Brain pericyte (primary cell): Measurements from ENCODE around the gene TRABD.
"Not testable (repeated sequence)": the region's sequence is repeated elsewhere in the genome, so short reads cannot be mapped to it uniquely, and the experiment has no call there.

Source experiments
- DNase-seq: peaks from one replicate; pipeline ENCODE4 v3.0.0-alpha.2; 2012; ENCODE audit warnings: low read depth, low spot score

Gene TRABD

GRCh38 chr22:50185375-50186087 lies at the start of gene TRABD:
TSS of gene TRABD (plus strand) at chr22:50185913. CDS start at chr22:50193061, 7,148 bp downstream.
- no peak for DNase-seq

- DNase-seq, result no peak
These were observed 49.1 kb upstream of the TRABD start for GRCh38 chr22:50136581-50137015.

GRCh38 chr22:50137277-50137676 lies 48.4 kb upstream of the TRABD start:
- not testable (repeated sequence) for DNase-seq

- no peak for DNase-seq
These were observed 47.7 kb upstream of the TRABD start for GRCh38 chr22:50138041-50138440.

- no peak for DNase-seq
These were observed 46.7 kb upstream of the TRABD start for GRCh38 chr22:50138988-50139387.

- no peak for DNase-seq
These were observed 45.8 kb upstream of the TRABD start for GRCh38 chr22:50139843-50140415.

GRCh38 chr22:50140615-50141014 lies 45.1 kb upstream of the TRABD start:
- no peak for DNase-seq

GRCh38 chr22:50141462-50141861 lies 44.3 kb upstream of the TRABD start:
- DNase-seq, result no peak

GRCh38 chr22:50141891-50142363 lies 43.8 kb upstream of the TRABD start:
- no peak for DNase-seq

GRCh38 chr22:50143096-50143495 lies 42.6 kb upstream of the TRABD start:
- DNase-seq, result no peak

GRCh38 chr22:50144005-50144614 lies 41.6 kb upstream of the TRABD start:
- DNase-seq, result no peak

GRCh38 chr22:50145721-50146438 lies 39.8 kb upstream of the TRABD start:
- no peak for DNase-seq

- DNase-seq, result no peak
These were observed 39.1 kb upstream of the TRABD start for GRCh38 chr22:50146439-50147238.

GRCh38 chr22:50147258-50148165 lies 38.2 kb upstream of the TRABD start:
- not testable (repeated sequence) for DNase-seq

- no peak for DNase-seq
These were observed 37.6 kb upstream of the TRABD start for GRCh38 chr22:50148166-50148500.

- DNase-seq, result no peak
These were observed 36.6 kb upstream of the TRABD start for GRCh38 chr22:50148991-50149721.

- no peak for DNase-seq
These were observed 35.3 kb upstream of the TRABD start for GRCh38 chr22:50150161-50151129.
